ENCODE data around the gene NUP107.

DNA sequence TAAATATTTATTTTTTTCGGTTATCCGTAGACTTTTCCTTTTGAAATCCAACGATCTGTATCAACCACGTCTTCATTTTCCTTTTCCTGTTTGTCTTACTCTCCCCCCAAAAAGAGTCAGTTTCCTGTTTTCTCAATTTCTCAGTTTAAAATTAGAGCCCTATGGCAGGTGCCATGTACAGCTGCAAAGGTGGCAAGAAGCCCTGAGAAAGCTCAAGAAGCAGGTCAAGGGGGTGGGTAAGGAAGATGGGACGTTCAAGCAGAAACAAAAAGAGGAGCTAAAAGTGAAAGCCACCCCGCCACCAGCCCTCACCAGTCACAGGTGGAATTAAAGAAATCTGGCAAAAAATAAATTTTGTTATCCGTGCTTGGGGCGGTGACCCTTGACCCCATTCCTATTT lies 85.9 kb downstream of the NUP107 start:
- TF ChIP-seq, protein P1, sequence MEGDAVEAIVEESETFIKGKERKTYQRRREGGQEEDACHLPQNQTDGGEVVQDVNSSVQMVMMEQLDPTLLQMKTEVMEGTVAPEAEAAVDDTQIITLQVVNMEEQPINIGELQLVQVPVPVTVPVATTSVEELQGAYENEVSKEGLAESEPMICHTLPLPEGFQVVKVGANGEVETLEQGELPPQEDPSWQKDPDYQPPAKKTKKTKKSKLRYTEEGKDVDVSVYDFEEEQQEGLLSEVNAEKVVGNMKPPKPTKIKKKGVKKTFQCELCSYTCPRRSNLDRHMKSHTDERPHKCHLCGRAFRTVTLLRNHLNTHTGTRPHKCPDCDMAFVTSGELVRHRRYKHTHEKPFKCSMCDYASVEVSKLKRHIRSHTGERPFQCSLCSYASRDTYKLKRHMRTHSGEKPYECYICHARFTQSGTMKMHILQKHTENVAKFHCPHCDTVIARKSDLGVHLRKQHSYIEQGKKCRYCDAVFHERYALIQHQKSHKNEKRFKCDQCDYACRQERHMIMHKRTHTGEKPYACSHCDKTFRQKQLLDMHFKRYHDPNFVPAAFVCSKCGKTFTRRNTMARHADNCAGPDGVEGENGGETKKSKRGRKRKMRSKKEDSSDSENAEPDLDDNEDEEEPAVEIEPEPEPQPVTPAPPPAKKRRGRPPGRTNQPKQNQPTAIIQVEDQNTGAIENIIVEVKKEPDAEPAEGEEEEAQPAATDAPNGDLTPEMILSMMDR (IDR thresholded peaks at IDR 0.05) = no peak
- TF ChIP-seq EZH2 (IDR thresholded peaks at IDR 0.05; ENCODE audit: borderline replicate concordance, insufficient read depth, low read depth, low read length, poor library complexity, severe bottlenecking) = no peak
